ENCODE data around the gene ATP9B.

GRCh38 chr18:79068341-79068936 is 755 bp upstream of the ATP9B start:
- no peak for TF ChIP-seq POLR2A (IDR thresholded peaks at IDR 0.05; ENCODE audit: low read depth, low read length)
- no peak for TF ChIP-seq POLR2AphosphoS5 (IDR thresholded peaks at IDR 0.05; ENCODE audit: low read depth, low read length)
- TF ChIP-seq TAF1 (IDR thresholded peaks at IDR 0.05; ENCODE audit: low read depth, low read length) = no peak

Data from GM12891 (cell line).